SK-N-SH (cell line): ENCODE data around the gene THOC2.
"Not testable (repeated sequence)": the region's sequence is repeated elsewhere in the genome, so short reads cannot be mapped to it uniquely, and the experiment has no call there.

Experiments used
- EZH2phosphoT487 ChIP-seq: fragments of 200-600 bp; sonication (generic); IDR thresholded peaks from 2 replicates; pipeline ENCODE4 v1.6.1; 2017; ENCODE audit warnings: low read depth, mixed run types, mild to moderate bottlenecking, antibody characterized with exemption, moderate library complexity, borderline replicate concordance
- MXI1 ChIP-seq: IDR thresholded peaks from 2 replicates; pipeline ENCODE4 v1.6.1; 2012; ENCODE audit warnings: mild to moderate bottlenecking, low read depth, low read length, improper control_type of control experiment
- NFIC ChIP-seq: IDR thresholded peaks from 2 replicates; pipeline ENCODE4 v1.4.0; 2012; ENCODE audit warnings: borderline replicate concordance
- POLR2AphosphoS5 ChIP-seq: IDR thresholded peaks from 2 replicates; pipeline ENCODE4 v1.6.1; 2012; ENCODE audit warnings: low read depth, low read length
- TF ChIP-seq, protein P1 (sequence below): fragments of 200-600 bp; sonication (generic); IDR thresholded peaks from 2 replicates; pipeline ENCODE4 v1.6.1; 2017; ENCODE audit warnings: antibody characterized with exemption, mild to moderate bottlenecking, moderate library complexity
- TF ChIP-seq, protein P2 (sequence below): IDR thresholded peaks from 2 replicates; pipeline ENCODE4 v1.4.0; 2012; ENCODE audit warnings: low read depth

DNA sequence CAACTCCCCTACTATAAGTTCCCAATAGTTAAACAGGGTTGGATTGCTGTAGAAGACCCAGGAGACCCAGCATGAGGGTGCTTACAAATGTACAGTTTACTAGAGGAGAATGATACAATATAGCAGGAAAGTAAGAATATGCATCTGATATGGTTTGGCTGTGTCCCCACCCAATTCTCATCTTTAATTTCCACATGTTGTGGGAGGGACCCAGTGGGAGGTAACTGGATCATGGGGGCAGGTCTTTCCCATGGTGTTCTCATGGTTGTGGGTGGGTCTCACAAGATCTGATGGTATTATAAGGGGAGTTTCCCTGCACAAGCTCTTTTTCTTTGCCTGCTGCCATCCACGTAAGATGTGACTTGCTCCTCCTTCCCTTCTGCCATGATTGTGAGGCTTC, 24.9 kb upstream of the THOC2 start:
- not testable (repeated sequence) for TF ChIP-seq POLR2AphosphoS5, MXI1, NFIC, EZH2phosphoT487
- TF ChIP-seq, protein P1, sequence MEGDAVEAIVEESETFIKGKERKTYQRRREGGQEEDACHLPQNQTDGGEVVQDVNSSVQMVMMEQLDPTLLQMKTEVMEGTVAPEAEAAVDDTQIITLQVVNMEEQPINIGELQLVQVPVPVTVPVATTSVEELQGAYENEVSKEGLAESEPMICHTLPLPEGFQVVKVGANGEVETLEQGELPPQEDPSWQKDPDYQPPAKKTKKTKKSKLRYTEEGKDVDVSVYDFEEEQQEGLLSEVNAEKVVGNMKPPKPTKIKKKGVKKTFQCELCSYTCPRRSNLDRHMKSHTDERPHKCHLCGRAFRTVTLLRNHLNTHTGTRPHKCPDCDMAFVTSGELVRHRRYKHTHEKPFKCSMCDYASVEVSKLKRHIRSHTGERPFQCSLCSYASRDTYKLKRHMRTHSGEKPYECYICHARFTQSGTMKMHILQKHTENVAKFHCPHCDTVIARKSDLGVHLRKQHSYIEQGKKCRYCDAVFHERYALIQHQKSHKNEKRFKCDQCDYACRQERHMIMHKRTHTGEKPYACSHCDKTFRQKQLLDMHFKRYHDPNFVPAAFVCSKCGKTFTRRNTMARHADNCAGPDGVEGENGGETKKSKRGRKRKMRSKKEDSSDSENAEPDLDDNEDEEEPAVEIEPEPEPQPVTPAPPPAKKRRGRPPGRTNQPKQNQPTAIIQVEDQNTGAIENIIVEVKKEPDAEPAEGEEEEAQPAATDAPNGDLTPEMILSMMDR, result not testable (repeated sequence)
- TF ChIP-seq, protein P2, sequence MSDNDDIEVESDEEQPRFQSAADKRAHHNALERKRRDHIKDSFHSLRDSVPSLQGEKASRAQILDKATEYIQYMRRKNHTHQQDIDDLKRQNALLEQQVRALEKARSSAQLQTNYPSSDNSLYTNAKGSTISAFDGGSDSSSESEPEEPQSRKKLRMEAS, result not testable (repeated sequence)
